ENCODE results near the gene FILIP1.

Gene FILIP1

GRCh38 chr6:75266716-75267291 lies 226.8 kb downstream of the FILIP1 start:
- DNase-seq (ENCODE audit: low spot score), result peak; percentile 47

- DNase-seq (ENCODE audit: low spot score), result no peak
Measured at GRCh38 chr6:75263401-75263750, 230.2 kb downstream of the FILIP1 start.

- DNase-seq (ENCODE audit: low spot score), result no peak
Measured at GRCh38 chr6:75262716-75263400, 230.7 kb downstream of the FILIP1 start.

GRCh38 chr6:75261299-75261698 lies 232.3 kb downstream of the FILIP1 start:
- no peak for DNase-seq (ENCODE audit: low spot score)

GRCh38 chr6:75257343-75258087 lies 236.1 kb downstream of the FILIP1 start:
- no peak for DNase-seq (ENCODE audit: low spot score)

GRCh38 chr6:75250552-75250951 lies 243.0 kb downstream of the FILIP1 start:
- DNase-seq (ENCODE audit: low spot score), result no peak

GRCh38 chr6:75249837-75250236 lies 243.8 kb downstream of the FILIP1 start:
- no peak for DNase-seq (ENCODE audit: low spot score)

- no peak for DNase-seq (ENCODE audit: low spot score)
Measured at GRCh38 chr6:75246386-75246785, 247.2 kb downstream of the FILIP1 start.

GRCh38 chr6:75244063-75244584 lies 249.5 kb downstream of the FILIP1 start:
- no peak for DNase-seq (ENCODE audit: low spot score)

GRCh38 chr6:75243333-75244062 lies 250.1 kb downstream of the FILIP1 start, which contains the start of gene COX7A2:
Gene COX7A2 (minus strand): TSS chr6:75243801. CDS start chr6:75243734, 67 bp downstream.
- DNase-seq (ENCODE audit: low spot score), result peak; percentile 94
